Measurements from ENCODE around the gene VGF. TPM values are rescaled to one million over a fixed set of nuclear protein-coding genes. Genes with fewer than 3 reads are reported as not detected.
"Not testable (repeated sequence)": the region's sequence is repeated elsewhere in the genome, so short reads cannot be mapped to it uniquely, and the experiment has no call there.

The VGF gene
- total RNA-seq, 1 donor from 2014 or later, result not detected

- DNase-seq, result no peak
These were observed 50.2 kb downstream of the VGF start for GRCh38 chr7:101115215-101115614.

- DNase-seq, result no peak
These were observed 50.9 kb downstream of the VGF start for GRCh38 chr7:101114492-101114891.

- no peak for DNase-seq
These were observed 51.5 kb downstream of the VGF start for GRCh38 chr7:101113836-101114235.

- DNase-seq, result not testable (repeated sequence)
These were observed 52.2 kb downstream of the VGF start for GRCh38 chr7:101113140-101113539.

Small RNA genes within 50 kb of the gene (small RNA-seq; reads per million reads assigned to genes)
- gene MIR4653 (ENCODE audit: low replicate concordance), result not detected

Other genes with a start within 250 kb of the VGF start
- gene MUC3A, start 216.0 kb downstream of the VGF start, total RNA-seq, result not detected
- not detected for gene MUC12, start 196.0 kb downstream of the VGF start, total RNA-seq
- gene MUC17, start 145.5 kb downstream of the VGF start, total RNA-seq, result not detected
- 11.9 TPM for gene TRIM56, start 80.1 kb downstream of the VGF start, total RNA-seq
- 5.4 TPM for gene SERPINE1, start 38.5 kb downstream of the VGF start, total RNA-seq
- gene AP1S1, start 11.1 kb downstream of the VGF start, total RNA-seq, result 23.6 TPM
- gene NAT16, start 14.7 kb upstream of the VGF start, total RNA-seq, result not detected
- gene MOGAT3, start 35.5 kb upstream of the VGF start, total RNA-seq, result not detected
- 32.1 TPM for gene PLOD3, start 52.0 kb upstream of the VGF start, total RNA-seq
- 38.2 TPM for gene ZNHIT1, start 52.6 kb upstream of the VGF start, total RNA-seq
- gene CLDN15, start 72.2 kb upstream of the VGF start, total RNA-seq, result 5.0 TPM
- 180 TPM for gene FIS1, start 79.5 kb upstream of the VGF start, total RNA-seq
- 19.2 TPM for gene IFT22, start 156.2 kb upstream of the VGF start, total RNA-seq
- 1.6 TPM for gene COL26A1, start 197.3 kb upstream of the VGF start, total RNA-seq